CD4-positive, alpha-beta T cell (primary cell): ENCODE data around the gene RAD9A. TPM values are rescaled to one million over a fixed set of nuclear protein-coding genes. Genes with fewer than 3 reads are reported as not detected.

Source experiments
- ATAC-seq: fragments of 200-7000 bp; cut with Tn5 transposase; one replicate; pipeline ENCODE4 v1.10.0; 2022; ENCODE audit warnings: mild to moderate bottlenecking; ENCODE audit not compliant: poor library complexity
- CTCF ChIA-PET: fragments of 350-600 bp; sonication (Branson Sonifier 250); formaldehyde crosslinking; loops from one replicate; lab custom pipeline; 2021; ENCODE audit warnings: antibody characterized with exemption, inconsistent platforms; lab: Charles Lee
- POLR2A ChIA-PET: fragments of 350-600 bp; sonication (Branson Sonifier 250); formaldehyde crosslinking; loops from one replicate; lab custom pipeline; 2021; ENCODE audit warnings: antibody characterized with exemption, inconsistent platforms; lab: Charles Lee
- DNase-seq, 14 experiments: peaks; one replicate each; pipeline ENCODE4 v3.0.0-alpha.2; 2013 to 2020; ENCODE audit warnings: mixed read lengths in 2 of 14
- H3K27ac ChIP-seq, 2 donors: one replicate each; pipeline versions ENCODE4 v1.5.1 to v1.7.0; 2013; ENCODE audit warnings: low read length in 2 of 2, low read depth in 1 of 2, mild to moderate bottlenecking in 1 of 2
- H3K27me3 ChIP-seq, 2 experiments: 1 replicate in 1 of 2; 2 replicates in 1 of 2; pipeline versions ENCODE4 v1.6.1 to v1.7.0; 2013; ENCODE audit warnings: low read length in 2 of 2, control low read depth in 1 of 2, mild to moderate bottlenecking in 1 of 2, moderate library complexity in 1 of 2; ENCODE audit not compliant: insufficient read depth in 2 of 2, control insufficient read depth in 1 of 2
- H3K36me3 ChIP-seq: one replicate; pipeline ENCODE4 v1.6.1; 2013; ENCODE audit warnings: low read length, control low read depth; ENCODE audit not compliant: insufficient read depth
- H3K4me1 ChIP-seq: one replicate; pipeline ENCODE4 v1.6.1; 2013; ENCODE audit warnings: low read length, control low read depth; ENCODE audit not compliant: insufficient read depth
- H3K4me3 ChIP-seq: one replicate; pipeline ENCODE4 v1.5.1; 2013; ENCODE audit warnings: mild to moderate bottlenecking, low read length, moderate library complexity
- H3K9me3 ChIP-seq, 2 experiments: 1 replicate in 1 of 2; 2 replicates in 1 of 2; pipeline versions ENCODE4 v1.6.1 to v1.7.0; 2013; ENCODE audit warnings: low read length in 2 of 2, mild to moderate bottlenecking in 2 of 2, control low read depth in 1 of 2, moderate library complexity in 1 of 2; ENCODE audit not compliant: control insufficient read depth in 1 of 2, insufficient read depth in 1 of 2
- H3K27ac Mint-ChIP-seq: one replicate; pipeline ENCODE4 v1.8.0; 2020; ENCODE audit warnings: mixed read lengths
- H3K27me3 Mint-ChIP-seq: one replicate; pipeline ENCODE4 v1.8.0; 2021; ENCODE audit warnings: mixed read lengths
- H3K36me3 Mint-ChIP-seq: one replicate; pipeline ENCODE4 v1.8.0; 2021; ENCODE audit warnings: low read depth, mixed read lengths
- H3K4me1 Mint-ChIP-seq: one replicate; pipeline ENCODE4 v1.8.0; 2021; ENCODE audit warnings: low read depth, mixed read lengths
- H3K4me3 Mint-ChIP-seq: one replicate; pipeline ENCODE4 v1.8.0; 2020; ENCODE audit warnings: mild to moderate bottlenecking, mixed read lengths
- H3K9me3 Mint-ChIP-seq: one replicate; pipeline ENCODE4 v1.8.0; 2020; ENCODE audit warnings: mixed read lengths
- CTCF ChIP-seq: fragments of 200-600 bp; IDR thresholded peaks from one replicate; pipeline ENCODE4 v1.8.0; 2022; ENCODE audit warnings: antibody characterized with exemption, mild to moderate bottlenecking
- intact Hi-C, 2 experiments: fragments of 100-400 bp; cut with DNase I in 1 of 2; cut with micrococcal nuclease in 1 of 2; formaldehyde crosslinking; loops; one replicate each; pipeline versions ENCODE4 v1.15.1 to v1.9.0; 2023 to 2025; cut with DNase I, micrococcal nuclease
- total RNA-seq, 174 experiments: library from RNA in 2 of 174; stranded (reverse) in 2 of 174; gene quantifications; one replicate each; pipeline ENCODE4 v1.2.3 and lab custom pipeline; 2021 to 2026

The RAD9A gene
- total RNA-seq, 2 experiments from 2014 or later = 19.3 to 20.3 TPM

GRCh38 chr11:67397536-67397935 lies 5.8 kb downstream of the RAD9A start:
- H3K27ac Mint-ChIP-seq = peak overlapping the region; percentile 84

GRCh38 chr11:67397986-67398660 lies 6.3 kb downstream of the RAD9A start:
- CTCF ChIA-PET = interaction anchor here (0.7 kb wide), 1 partner anchor 67 kb away, joined by 3 read pairs; no protein-coding TSS in a partner anchor
- POLR2A ChIA-PET = interaction anchor here (2.2 to 3.1 kb wide), 2 partner anchors 11 to 39 kb away, joined by 13 to 22 read pairs; partner anchors contain the start of gene PTPRCAP
- Mint-ChIP-seq H3K36me3 (peaks cover 35% of the 10 kb centered on the region), H3K27ac (peak overlapping the region; percentile 84), H3K9me3 (no peaks in the 10 kb centered on the region), H3K27me3 (no peaks in the 10 kb centered on the region), H3K4me1 (peaks cover 39% of the 10 kb centered on the region), H3K4me3 (peak overlapping the region; percentile 60)
- no peak for DNase-seq
- peak overlapping the region; percentile 60 to 61 for H3K27ac ChIP-seq
- peaks cover 57% of the 10 kb centered on the region for H3K36me3 ChIP-seq
- ATAC-seq = no peak
- H3K4me1 ChIP-seq = peaks cover 74% of the 10 kb centered on the region
- H3K27me3 ChIP-seq = peaks cover 0 to 3% of the 10 kb centered on the region in 2 experiments
- no peak for TF ChIP-seq CTCF
- intact Hi-C loops = loop anchor here in 1 of 2 experiments (10.0 kb wide), 1 partner anchor 207 kb away; the partner anchor contains the start of gene NDUFV1
- no peak overlapping the region for H3K4me3 ChIP-seq
- peaks cover 0 to 5% of the 10 kb centered on the region in 2 experiments for H3K9me3 ChIP-seq

More at GRCh38 chr11:67397536-67397935, 5.8 kb downstream of the RAD9A start:
- Mint-ChIP-seq H3K9me3 (no peaks in the 10 kb centered on the region), H3K4me1 (peaks cover 42% of the 10 kb centered on the region), H3K4me3 (peak overlapping the region; percentile 60), H3K36me3 (peaks cover 35% of the 10 kb centered on the region), H3K27me3 (no peaks in the 10 kb centered on the region)
- intact Hi-C loops = loop anchor here in 1 of 2 experiments (10.0 kb wide), 1 partner anchor 207 kb away; the partner anchor contains the start of gene NDUFV1
- Histone ChIP-seq H3K27me3 (peaks cover 0 to 3% of the 10 kb centered on the region in 2 experiments), H3K4me3 (no peak overlapping the region), H3K9me3 (peaks cover 0 to 5% of the 10 kb centered on the region in 2 experiments), H3K27ac (peak overlapping the region; percentile 55 to 61), H3K4me1 (peaks cover 72% of the 10 kb centered on the region), H3K36me3 (peaks cover 57% of the 10 kb centered on the region)
- ATAC-seq = no peak
- DNase-seq = no peak
- CTCF ChIA-PET = interaction anchor here (0.7 kb wide), 1 partner anchor 68 kb away, joined by 3 read pairs; no protein-coding TSS in a partner anchor
- TF ChIP-seq CTCF = no peak
- POLR2A ChIA-PET = interaction anchor here (1.0 to 3.1 kb wide), 3 partner anchors 11 to 40 kb away, joined by 3 to 22 read pairs (median 13); partner anchors contain the start of gene PTPRCAP

GRCh38 chr11:67398661-67399563 lies 7.1 kb downstream of the RAD9A start:
- Mint-ChIP-seq H3K27me3 (no peaks in the 10 kb centered on the region), H3K9me3 (no peaks in the 10 kb centered on the region), H3K27ac (no peak overlapping the region), H3K36me3 (peaks cover 40% of the 10 kb centered on the region), H3K4me1 (peaks cover 39% of the 10 kb centered on the region), H3K4me3 (peak overlapping the region; percentile 93)
- peaks cover 0 to 3% of the 10 kb centered on the region in 2 experiments for H3K27me3 ChIP-seq
- ATAC-seq (no peak), DNase-seq (peak in 1 of 14 experiments; percentile 37)
- ChIA-PET POLR2A (interaction anchor here (0.6 to 7.1 kb wide), 3 partner anchors 16 to 38 kb away, joined by 3 to 353 read pairs (median 22); partner anchors contain the start of genes CARNS1, PTPRCAP and RPS6KB2), CTCF (no interaction called here)
- no peak for TF ChIP-seq CTCF
- H3K27ac ChIP-seq = peak overlapping the region in 1 of 2 donors; percentile 60
- peaks cover 51% of the 10 kb centered on the region for H3K36me3 ChIP-seq
- intact Hi-C loops = loop anchor here in 1 of 2 experiments (10.0 kb wide), 1 partner anchor 206 kb away; the partner anchor contains the start of gene NDUFV1
- peaks cover 76% of the 10 kb centered on the region for H3K4me1 ChIP-seq
- H3K4me3 ChIP-seq = no peak overlapping the region
- H3K9me3 ChIP-seq = peaks cover 0 to 5% of the 10 kb centered on the region in 2 experiments
